ENCODE measurements around the gene NAPG. TPM values are rescaled to one million over a fixed set of nuclear protein-coding genes. Genes with fewer than 3 reads are reported as not detected.
A peak's percentile ranks its signal among the peaks of the same experiment; 100 is the strongest.

Gene NAPG
- total RNA-seq, 1 donor from 2014 or later = 33.2 TPM

GRCh38 chr18:10563886-10564285 lies 38.1 kb downstream of the NAPG start:
- no peaks in the 10 kb centered on the region for H3K9me3 Mint-ChIP-seq (ENCODE audit: unreplicated experiment)
- no peak for TF ChIP-seq CTCF (IDR thresholded peaks at IDR 0.05; ENCODE audit: insufficient read depth, low read depth, low read length)
- no peak for TF ChIP-seq EZH2 (IDR thresholded peaks at IDR 0.05; ENCODE audit: insufficient read depth, low read length)
- no peaks in the 10 kb centered on the region for H3K27me3 Mint-ChIP-seq (ENCODE audit: low read depth, unreplicated experiment)
- H4K20me1 ChIP-seq (ENCODE audit: insufficient read depth, low read length) = peaks cover 13% of the 10 kb centered on the region
- H3K27ac Mint-ChIP-seq (ENCODE audit: unreplicated experiment) = no peak overlapping the region
- no peaks in the 10 kb centered on the region for H3K79me2 ChIP-seq (ENCODE audit: insufficient read depth, low read length)
- H3K4me1 Mint-ChIP-seq (ENCODE audit: low read depth, unreplicated experiment) = peaks cover 14% of the 10 kb centered on the region
- FAIRE-seq (no peak), DNase-seq (ENCODE audit: low read depth) (peak; percentile 18)
- no peak overlapping the region for H2AFZ ChIP-seq (ENCODE audit: low read depth, low read length)
- no peaks in the 10 kb centered on the region for H3K9me3 ChIP-seq (ENCODE audit: insufficient read depth, low read depth, low read length)
- H3K4me3 ChIP-seq (ENCODE audit: insufficient read depth, low read depth, low read length) = no peak overlapping the region
- H3K4me1 ChIP-seq (ENCODE audit: insufficient read depth, low read length) = peaks cover 10% of the 10 kb centered on the region
- H3K9ac ChIP-seq (ENCODE audit: low read length) = no peak overlapping the region
- no peaks in the 10 kb centered on the region for H3K27me3 ChIP-seq (ENCODE audit: insufficient read depth, low read length)
- no peak overlapping the region for H3K4me2 ChIP-seq (ENCODE audit: low read length)
- H3K4me3 Mint-ChIP-seq (ENCODE audit: unreplicated experiment) = no peak overlapping the region
- H3K27ac ChIP-seq (ENCODE audit: low read depth, low read length) = no peak overlapping the region
- no peaks in the 10 kb centered on the region for H3K36me3 ChIP-seq (ENCODE audit: insufficient read depth, low read length)
- H3K36me3 Mint-ChIP-seq (ENCODE audit: low read depth, unreplicated experiment) = peaks cover 2% of the 10 kb centered on the region

- no peak overlapping the region for H3K4me2 ChIP-seq (ENCODE audit: low read length)
- Mint-ChIP-seq H3K4me3 (ENCODE audit: unreplicated experiment) (no peak overlapping the region), H3K36me3 (ENCODE audit: low read depth, unreplicated experiment) (peaks cover 9% of the 10 kb centered on the region), H3K27me3 (ENCODE audit: low read depth, unreplicated experiment) (no peaks in the 10 kb centered on the region), H3K4me1 (ENCODE audit: low read depth, unreplicated experiment) (peaks cover 12% of the 10 kb centered on the region), H3K9me3 (ENCODE audit: unreplicated experiment) (peaks cover 3% of the 10 kb centered on the region), H3K27ac (ENCODE audit: unreplicated experiment) (no peak overlapping the region)
- no peak overlapping the region for H3K4me3 ChIP-seq (ENCODE audit: insufficient read depth, low read depth, low read length)
- H3K36me3 ChIP-seq (ENCODE audit: insufficient read depth, low read length) = no peaks in the 10 kb centered on the region
- no peaks in the 10 kb centered on the region for H3K27me3 ChIP-seq (ENCODE audit: insufficient read depth, low read length)
- DNase-seq (ENCODE audit: low read depth) (no peak), FAIRE-seq (no peak)
- H3K9me3 ChIP-seq (ENCODE audit: insufficient read depth, low read depth, low read length) = no peaks in the 10 kb centered on the region
- no peak overlapping the region for H3K9ac ChIP-seq (ENCODE audit: low read length)
- no peak overlapping the region for H3K27ac ChIP-seq (ENCODE audit: low read depth, low read length)
- H3K79me2 ChIP-seq (ENCODE audit: insufficient read depth, low read length) = no peaks in the 10 kb centered on the region
- H3K4me1 ChIP-seq (ENCODE audit: insufficient read depth, low read length) = peaks cover 10% of the 10 kb centered on the region
- no peak overlapping the region for H2AFZ ChIP-seq (ENCODE audit: low read depth, low read length)
- peaks cover 5% of the 10 kb centered on the region for H4K20me1 ChIP-seq (ENCODE audit: insufficient read depth, low read length)
- TF ChIP-seq EZH2 (IDR thresholded peaks at IDR 0.05; ENCODE audit: insufficient read depth, low read length) (no peak), CTCF (IDR thresholded peaks at IDR 0.05; ENCODE audit: insufficient read depth, low read depth, low read length) (no peak)
Observed at GRCh38 chr18:10564975-10565773, 39.3 kb downstream of the NAPG start.

GRCh38 chr18:10565835-10566234 lies 40.0 kb downstream of the NAPG start:
- Histone ChIP-seq H3K4me2 (ENCODE audit: low read length) (no peak overlapping the region), H3K27me3 (ENCODE audit: insufficient read depth, low read length) (no peaks in the 10 kb centered on the region), H3K4me3 (ENCODE audit: insufficient read depth, low read depth, low read length) (no peak overlapping the region), H4K20me1 (ENCODE audit: insufficient read depth, low read length) (peaks cover 2% of the 10 kb centered on the region), H3K4me1 (ENCODE audit: insufficient read depth, low read length) (peaks cover 10% of the 10 kb centered on the region), H3K27ac (ENCODE audit: low read depth, low read length) (no peak overlapping the region), H3K9ac (ENCODE audit: low read length) (no peak overlapping the region), H2AFZ (ENCODE audit: low read depth, low read length) (no peak overlapping the region), H3K79me2 (ENCODE audit: insufficient read depth, low read length) (no peaks in the 10 kb centered on the region), H3K9me3 (ENCODE audit: insufficient read depth, low read depth, low read length) (no peaks in the 10 kb centered on the region), H3K36me3 (ENCODE audit: insufficient read depth, low read length) (no peaks in the 10 kb centered on the region)
- peaks cover 12% of the 10 kb centered on the region for H3K4me1 Mint-ChIP-seq (ENCODE audit: low read depth, unreplicated experiment)
- FAIRE-seq (no peak), DNase-seq (ENCODE audit: low read depth) (no peak)
- H3K27ac Mint-ChIP-seq (ENCODE audit: unreplicated experiment) = peak overlapping the region; percentile 13
- no peaks in the 10 kb centered on the region for H3K27me3 Mint-ChIP-seq (ENCODE audit: low read depth, unreplicated experiment)
- peaks cover 7% of the 10 kb centered on the region for H3K36me3 Mint-ChIP-seq (ENCODE audit: low read depth, unreplicated experiment)
- peaks cover 3% of the 10 kb centered on the region for H3K9me3 Mint-ChIP-seq (ENCODE audit: unreplicated experiment)
- TF ChIP-seq CTCF (IDR thresholded peaks at IDR 0.05; ENCODE audit: insufficient read depth, low read depth, low read length) (no peak), EZH2 (IDR thresholded peaks at IDR 0.05; ENCODE audit: insufficient read depth, low read length) (no peak)
- H3K4me3 Mint-ChIP-seq (ENCODE audit: unreplicated experiment) = no peak overlapping the region

Data from astrocyte (in vitro differentiated cells and primary cell).